HepG2 (cell line): ENCODE data around the gene CLEC16A. TPM values are rescaled to one million over a fixed set of nuclear protein-coding genes. Genes with fewer than 3 reads are reported as not detected.

Source experiments
- CBFB ChIP-seq: sonication (generic); formaldehyde crosslinking; IDR thresholded peaks from 2 replicates; pipeline ENCODE4 v1.4.0; 2020; ENCODE audit warnings: missing genetic modification reagents
- CHD2 ChIP-seq: IDR thresholded peaks from 2 replicates; pipeline ENCODE4 v1.6.1; 2011; ENCODE audit warnings: low read depth, low read length, improper control_type of control experiment
- DMTF1 ChIP-seq: sonication (generic); formaldehyde crosslinking; IDR thresholded peaks from 2 replicates; pipeline ENCODE4 v1.4.0; 2020; ENCODE audit warnings: mild to moderate bottlenecking, missing genetic modification reagents
- ESRRA ChIP-seq: sonication (generic); formaldehyde crosslinking; IDR thresholded peaks from 2 replicates; pipeline ENCODE4 v1.5.1; 2020; ENCODE audit warnings: mild to moderate bottlenecking, low read depth, missing genetic modification reagents
- KAT7 ChIP-seq: IDR thresholded peaks from 2 replicates; pipeline ENCODE4 v1.6.1; 2018; ENCODE audit warnings: borderline replicate concordance, missing compliant biosample characterization
- LCORL ChIP-seq, 2 experiments: fragments of 450-650 bp in 1 of 2; sonication (generic) in 1 of 2; formaldehyde crosslinking in 1 of 2; IDR thresholded peaks; 2 replicates each; pipeline versions ENCODE4 v1.5.0 to v1.6.1; 2017 to 2020; ENCODE audit warnings: antibody characterized with exemption in 1 of 2, missing genetic modification reagents in 1 of 2
- ONECUT2 ChIP-seq: sonication (generic); formaldehyde crosslinking; IDR thresholded peaks from 2 replicates; pipeline ENCODE4 v1.4.0; 2020; ENCODE audit warnings: missing genetic modification reagents
- RELA ChIP-seq: sonication (generic); formaldehyde crosslinking; IDR thresholded peaks from 2 replicates; pipeline ENCODE4 v1.4.0; 2020; ENCODE audit warnings: missing genetic modification reagents
- SATB2 ChIP-seq: sonication (generic); formaldehyde crosslinking; IDR thresholded peaks from 2 replicates; pipeline ENCODE4 v1.5.0; 2020; ENCODE audit warnings: missing genetic modification reagents
- TARDBP ChIP-seq: sonication (generic); formaldehyde crosslinking; IDR thresholded peaks from 2 replicates; pipeline ENCODE4 v1.8.0; 2022; ENCODE audit warnings: mild to moderate bottlenecking, missing genetic modification reagents
- TOPORS ChIP-seq: sonication (generic); formaldehyde crosslinking; IDR thresholded peaks from 2 replicates; pipeline ENCODE4 v1.8.0; 2023; ENCODE audit warnings: mild to moderate bottlenecking, missing genetic modification reagents
- ZNF138 ChIP-seq: sonication (generic); formaldehyde crosslinking; IDR thresholded peaks from 2 replicates; pipeline ENCODE4 v1.5.0; 2020; ENCODE audit warnings: mild to moderate bottlenecking, low read depth, missing genetic modification reagents
- ZNF225 ChIP-seq: sonication (generic); formaldehyde crosslinking; IDR thresholded peaks from 2 replicates; pipeline ENCODE4 v1.4.0; 2020; ENCODE audit warnings: mild to moderate bottlenecking, missing genetic modification reagents
- ZNF3 ChIP-seq: IDR thresholded peaks from 2 replicates; pipeline ENCODE4 v1.7.0; 2017; ENCODE audit warnings: inconsistent platforms
- ZNF674 ChIP-seq: sonication (generic); formaldehyde crosslinking; IDR thresholded peaks from 2 replicates; pipeline ENCODE4 v1.5.0; 2020; ENCODE audit warnings: low read depth, mild to moderate bottlenecking, missing genetic modification reagents
- ZNF770 ChIP-seq: sonication (generic); formaldehyde crosslinking; IDR thresholded peaks from 2 replicates; pipeline ENCODE4 v1.5.0; 2020; ENCODE audit warnings: mild to moderate bottlenecking, missing genetic modification reagents
- ZNF878 ChIP-seq: sonication (generic); formaldehyde crosslinking; IDR thresholded peaks from 2 replicates; pipeline ENCODE4 v1.8.1; 2023; ENCODE audit warnings: mild to moderate bottlenecking, missing genetic modification reagents, moderate library complexity
- polyA plus RNA-seq, 8 experiments: library from polyadenylated mRNA; depleted of rRNA in 3 of 8; stranded (reverse) in 7 of 8; unstranded in 1 of 8; fragments of >200 nt; fragmentation: Illumina TruSeq in 4 of 8; extraction: Trizol in 4 of 8; gene quantifications; 2 replicates each; pipeline versions ENCODE4 v1.2.1 to v1.2.3, GENCODE V29; 2011 to 2016; ENCODE audit warnings: low read depth in 4 of 8, missing spikeins in 1 of 8, mixed read lengths in 1 of 8; ENCODE audit not compliant: insufficient read depth in 1 of 8
- total RNA-seq, 5 experiments: library from RNA; depleted of rRNA; stranded (reverse); fragments of >200 nt; fragmentation: Illumina TruSeq; extraction: Trizol; gene quantifications; 2 replicates each; pipeline ENCODE4 v1.2.3, GENCODE V29; 2016; ENCODE audit warnings: low read depth in 1 of 5
- TF ChIP-seq, protein P1 (sequence below): sonication (generic); formaldehyde crosslinking; IDR thresholded peaks from 2 replicates; pipeline ENCODE4 v1.4.0; 2020; ENCODE audit warnings: mild to moderate bottlenecking, missing genetic modification reagents
- TF ChIP-seq, protein P2 (sequence below): sonication (generic); formaldehyde crosslinking; IDR thresholded peaks from 2 replicates; pipeline ENCODE4 v1.4.0; 2020; ENCODE audit warnings: missing genetic modification reagents
- TF ChIP-seq, protein P3 (sequence below): sonication (generic); formaldehyde crosslinking; IDR thresholded peaks from 2 replicates; pipeline ENCODE4 v1.4.0; 2020; ENCODE audit warnings: missing genetic modification reagents
- TF ChIP-seq, protein P4 (sequence below): sonication (generic); formaldehyde crosslinking; IDR thresholded peaks from 2 replicates; pipeline ENCODE4 v1.4.0; 2020; ENCODE audit warnings: missing genetic modification reagents

The CLEC16A gene
- total and polyA plus RNA-seq, 2 of the 13 experiments (the other 11 are each of a cell fraction or from before 2014, with no cell fraction given): 8.5 to 10.3 TPM

GRCh38 chr16:11139326-11140097 is 195.1 kb downstream of the CLEC16A start (continued):
- TF ChIP-seq ZNF3 (CRISPR knock-in tag) (no peak), ESRRA (CRISPR knock-in tag) (0 out of 2 replicates have a peak, but pooled peaks have one; percentile 16), RELA (no peak), ZNF138 (CRISPR knock-in tag) (no peak), LCORL (IDR thresholded peaks at IDR 0.05) (peak; percentile 84; the same call in 1 of the 2 replicates), LCORL (CRISPR knock-in tag; IDR thresholded peaks at IDR 0.05) (peak; percentile 88), CBFB (CRISPR knock-in tag) (peak; percentile 63; the same call in 1 of the 2 replicates), DMTF1 (CRISPR knock-in tag) (no peak), ZNF878 (CRISPR knock-in tag) (peak; percentile 59; the same call in 1 of the 2 replicates), ZNF225 (CRISPR knock-in tag) (no peak), SATB2 (CRISPR knock-in tag) (0 out of 2 replicates have a peak, but pooled peaks have one; percentile 73), ZNF674 (CRISPR knock-in tag) (no peak), ZNF770 (CRISPR knock-in tag) (0 out of 2 replicates have a peak, but pooled peaks have one; percentile 40), KAT7 (CRISPR knock-in tag) (no peak), TARDBP (CRISPR knock-in tag) (peak; percentile 91), ONECUT2 (CRISPR knock-in tag) (peak; percentile 62; the same call in 1 of the 2 replicates), CHD2 (no peak), TOPORS (CRISPR knock-in tag) (0 out of 2 replicates have a peak, but pooled peaks have one; percentile 52)
- TF ChIP-seq, protein P1, sequence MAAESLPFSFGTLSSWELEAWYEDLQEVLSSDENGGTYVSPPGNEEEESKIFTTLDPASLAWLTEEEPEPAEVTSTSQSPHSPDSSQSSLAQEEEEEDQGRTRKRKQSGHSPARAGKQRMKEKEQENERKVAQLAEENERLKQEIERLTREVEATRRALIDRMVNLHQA (CRISPR knock-in tag): peak; percentile 59; the same call in 1 of the 2 replicates
- TF ChIP-seq, protein P2, sequence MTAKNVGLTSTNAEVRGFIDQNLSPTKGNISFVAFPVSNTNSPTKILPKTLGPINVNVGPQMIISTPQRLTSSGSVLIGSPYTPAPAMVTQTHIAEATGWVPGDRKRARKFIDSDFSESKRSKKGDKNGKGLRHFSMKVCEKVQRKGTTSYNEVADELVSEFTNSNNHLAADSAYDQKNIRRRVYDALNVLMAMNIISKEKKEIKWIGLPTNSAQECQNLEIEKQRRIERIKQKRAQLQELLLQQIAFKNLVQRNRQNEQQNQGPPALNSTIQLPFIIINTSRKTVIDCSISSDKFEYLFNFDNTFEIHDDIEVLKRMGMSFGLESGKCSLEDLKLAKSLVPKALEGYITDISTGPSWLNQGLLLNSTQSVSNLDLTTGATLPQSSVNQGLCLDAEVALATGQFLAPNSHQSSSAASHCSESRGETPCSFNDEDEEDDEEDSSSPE (CRISPR knock-in tag): 0 out of 2 replicates have a peak, but pooled peaks have one; percentile 33
- TF ChIP-seq, protein P3, sequence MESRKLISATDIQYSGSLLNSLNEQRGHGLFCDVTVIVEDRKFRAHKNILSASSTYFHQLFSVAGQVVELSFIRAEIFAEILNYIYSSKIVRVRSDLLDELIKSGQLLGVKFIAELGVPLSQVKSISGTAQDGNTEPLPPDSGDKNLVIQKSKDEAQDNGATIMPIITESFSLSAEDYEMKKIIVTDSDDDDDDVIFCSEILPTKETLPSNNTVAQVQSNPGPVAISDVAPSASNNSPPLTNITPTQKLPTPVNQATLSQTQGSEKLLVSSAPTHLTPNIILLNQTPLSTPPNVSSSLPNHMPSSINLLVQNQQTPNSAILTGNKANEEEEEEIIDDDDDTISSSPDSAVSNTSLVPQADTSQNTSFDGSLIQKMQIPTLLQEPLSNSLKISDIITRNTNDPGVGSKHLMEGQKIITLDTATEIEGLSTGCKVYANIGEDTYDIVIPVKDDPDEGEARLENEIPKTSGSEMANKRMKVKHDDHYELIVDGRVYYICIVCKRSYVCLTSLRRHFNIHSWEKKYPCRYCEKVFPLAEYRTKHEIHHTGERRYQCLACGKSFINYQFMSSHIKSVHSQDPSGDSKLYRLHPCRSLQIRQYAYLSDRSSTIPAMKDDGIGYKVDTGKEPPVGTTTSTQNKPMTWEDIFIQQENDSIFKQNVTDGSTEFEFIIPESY (CRISPR knock-in tag): peak; percentile 72
- TF ChIP-seq, protein P4, sequence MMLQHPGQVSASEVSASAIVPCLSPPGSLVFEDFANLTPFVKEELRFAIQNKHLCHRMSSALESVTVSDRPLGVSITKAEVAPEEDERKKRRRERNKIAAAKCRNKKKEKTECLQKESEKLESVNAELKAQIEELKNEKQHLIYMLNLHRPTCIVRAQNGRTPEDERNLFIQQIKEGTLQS (CRISPR knock-in tag): 0 out of 2 replicates have a peak, but pooled peaks have one; percentile 12
